ENCODE data around the gene ULK4.
"Not testable (repeated sequence)": the region's sequence is repeated elsewhere in the genome, so short reads cannot be mapped to it uniquely, and the experiment has no call there.

ULK4 gene

GRCh38 chr3:41683666-41684350 is 278.1 kb downstream of the ULK4 start:
- FAIRE-seq, result no peak

GRCh38 chr3:41682996-41683395 is 278.9 kb downstream of the ULK4 start:
- no peak for FAIRE-seq

- FAIRE-seq, result no peak
Observed at GRCh38 chr3:41682382-41682781, 279.5 kb downstream of the ULK4 start.

- FAIRE-seq, result no peak
Observed at GRCh38 chr3:41681479-41681878, 280.4 kb downstream of the ULK4 start.

GRCh38 chr3:41679374-41679773 is 282.5 kb downstream of the ULK4 start:
- FAIRE-seq, result no peak

- not testable (repeated sequence) for FAIRE-seq
Observed at GRCh38 chr3:41675102-41675501, 286.8 kb downstream of the ULK4 start.

GRCh38 chr3:41674449-41674848 is 287.5 kb downstream of the ULK4 start:
- FAIRE-seq, result no peak

- FAIRE-seq, result no peak
Observed at GRCh38 chr3:41673650-41674049, 288.3 kb downstream of the ULK4 start.

- FAIRE-seq, result no peak
Observed at GRCh38 chr3:41668379-41668778, 293.5 kb downstream of the ULK4 start.

GRCh38 chr3:41662288-41662687 is 299.6 kb downstream of the ULK4 start:
- no peak for FAIRE-seq

- FAIRE-seq, result no peak
Observed at GRCh38 chr3:41661796-41662195, 300.1 kb downstream of the ULK4 start.

GRCh38 chr3:41660510-41660909 is 301.4 kb downstream of the ULK4 start:
- no peak for FAIRE-seq

- peak; percentile 98 for FAIRE-seq
Observed at GRCh38 chr3:41653571-41654239, 308.2 kb downstream of the ULK4 start.

GRCh38 chr3:41652931-41653330 is 309.0 kb downstream of the ULK4 start:
- FAIRE-seq, result no peak

GRCh38 chr3:41652506-41652905 is 309.4 kb downstream of the ULK4 start:
- FAIRE-seq, result no peak

- FAIRE-seq, result no peak
Observed at GRCh38 chr3:41651718-41652117, 310.2 kb downstream of the ULK4 start.

GRCh38 chr3:41650406-41650805 is 311.5 kb downstream of the ULK4 start:
- no peak for FAIRE-seq

GRCh38 chr3:41649129-41649739 is 312.7 kb downstream of the ULK4 start:
- FAIRE-seq, result no peak

- not testable (repeated sequence) for FAIRE-seq
Observed at GRCh38 chr3:41647730-41648129, 314.2 kb downstream of the ULK4 start.

- no peak for FAIRE-seq
Observed at GRCh38 chr3:41640076-41640475, 321.8 kb downstream of the ULK4 start.

GRCh38 chr3:41638381-41638780 is 323.5 kb downstream of the ULK4 start:
- no peak for FAIRE-seq

GRCh38 chr3:41632700-41633099 is 329.2 kb downstream of the ULK4 start:
- FAIRE-seq, result no peak

GRCh38 chr3:41630708-41631107 is 331.2 kb downstream of the ULK4 start:
- FAIRE-seq, result no peak

GRCh38 chr3:41629986-41630385 is 331.9 kb downstream of the ULK4 start:
- no peak for FAIRE-seq

All from endometrium (tissue), 2 donors.